Fibroblast of skin of scalp (primary cell): ENCODE data around the gene IL2RA.
A peak's percentile ranks its signal among the peaks of the same experiment; 100 is the strongest.
"Not testable (repeated sequence)": the region's sequence is repeated elsewhere in the genome, so short reads cannot be mapped to it uniquely, and the experiment has no call there.

Experiments
- DNase-seq: peaks from one replicate; pipeline ENCODE4 v3.0.0-alpha.2; 2013

IL2RA gene

GRCh38 chr10:5976512-5977470 lies 85.4 kb downstream of the IL2RA start:
- DNase-seq, result peak; percentile 29

GRCh38 chr10:5975641-5976473 lies 86.3 kb downstream of the IL2RA start:
- DNase-seq, result no peak

GRCh38 chr10:5973069-5973468 lies 89.1 kb downstream of the IL2RA start:
- DNase-seq, result no peak

- DNase-seq, result no peak
Measured at GRCh38 chr10:5971886-5972285, 90.3 kb downstream of the IL2RA start.

GRCh38 chr10:5971315-5971832 lies 90.8 kb downstream of the IL2RA start:
- DNase-seq, result no peak

GRCh38 chr10:5970527-5970926 lies 91.6 kb downstream of the IL2RA start:
- DNase-seq, result no peak

GRCh38 chr10:5970066-5970465 lies 92.1 kb downstream of the IL2RA start:
- no peak for DNase-seq

- no peak for DNase-seq
Measured at GRCh38 chr10:5968681-5969453, 93.3 kb downstream of the IL2RA start.

GRCh38 chr10:5968037-5968680 lies 94.0 kb downstream of the IL2RA start:
- no peak for DNase-seq

GRCh38 chr10:5965266-5965665 lies 96.9 kb downstream of the IL2RA start:
- DNase-seq, result no peak

GRCh38 chr10:5964736-5965135 lies 97.4 kb downstream of the IL2RA start:
- DNase-seq, result no peak

- DNase-seq, result no peak
Measured at GRCh38 chr10:5963591-5963990, 98.6 kb downstream of the IL2RA start.

GRCh38 chr10:5963071-5963470 lies 99.1 kb downstream of the IL2RA start:
- no peak for DNase-seq

GRCh38 chr10:5962358-5962940 lies 99.7 kb downstream of the IL2RA start:
- DNase-seq, result not testable (repeated sequence)

- DNase-seq, result no peak
Measured at GRCh38 chr10:5961405-5962100, 100.6 kb downstream of the IL2RA start.

- DNase-seq, result not testable (repeated sequence)
Measured at GRCh38 chr10:5960973-5961275, 101.2 kb downstream of the IL2RA start.
